Gastroesophageal sphincter (tissue), 4 donors: ENCODE data around the gene PHF5A. TPM values are rescaled to one million over a fixed set of nuclear protein-coding genes. Genes with fewer than 3 reads are reported as not detected.
A peak's percentile ranks its signal among the peaks of the same experiment; 100 is the strongest.

ENCODE experiments used
- ATAC-seq: fragments of 150-250 bp; one replicate; pipeline ENCODE4 v1.9.1; 2016; ENCODE audit warnings: mild to moderate bottlenecking, moderate library complexity
- H3K27ac ChIP-seq, 4 donors: fragments of 200-600 bp; sonication (generic) in 3 of 4; 1 replicate in 3 of 4; 2 replicates in 1 of 4; pipeline ENCODE4 v1.5.1; 2016 to 2019
- H3K27me3 ChIP-seq: fragments of 200-600 bp; sonication (generic); one replicate; pipeline ENCODE4 v1.5.1; 2019
- H3K36me3 ChIP-seq, 2 donors: fragments of 200-600 bp; sonication (generic); one replicate each; pipeline ENCODE4 v1.5.1; 2019; ENCODE audit warnings: control low read depth in 1 of 2
- H3K4me1 ChIP-seq, 3 donors: fragments of 200-600 bp; sonication (generic); 1 replicate in 2 of 3; 2 replicates in 1 of 3; pipeline ENCODE4 v1.5.1; 2016 to 2019; ENCODE audit warnings: control low read depth in 2 of 3
- H3K4me3 ChIP-seq, 2 donors: fragments of 200-600 bp; sonication (generic); one replicate each; pipeline ENCODE4 v1.5.1; 2019; ENCODE audit warnings: mild to moderate bottlenecking in 1 of 2, moderate library complexity in 1 of 2
- H3K9me3 ChIP-seq, 3 donors: fragments of 200-600 bp; sonication (generic); one replicate each; pipeline ENCODE4 v1.5.1; 2017 to 2019; ENCODE audit warnings: control low read depth in 2 of 3
- CTCF ChIP-seq, 4 experiments: fragments of 200-600 bp in 2 of 4; fragments of 450-650 bp in 2 of 4; sonication (generic) in 1 of 4; IDR thresholded peaks; one replicate each; pipeline ENCODE4 v1.5.1; 2017 to 2019; ENCODE audit warnings: antibody characterized with exemption in 4 of 4, mild to moderate bottlenecking in 2 of 4, moderate library complexity in 2 of 4
- EP300 ChIP-seq: sonication (generic); formaldehyde crosslinking; IDR thresholded peaks from one replicate; pipeline ENCODE4 v1.6.1; 2017; ENCODE audit warnings: antibody characterized with exemption, mild to moderate bottlenecking
- POLR2A ChIP-seq, 2 donors: fragments of 450-650 bp; IDR thresholded peaks; one replicate each; pipeline ENCODE4 v1.6.1; 2017; ENCODE audit warnings: antibody characterized with exemption in 2 of 2, mild to moderate bottlenecking in 2 of 2, moderate library complexity in 1 of 2
- POLR2AphosphoS5 ChIP-seq: sonication (generic); formaldehyde crosslinking; IDR thresholded peaks from one replicate; pipeline ENCODE4 v1.6.1; 2017; ENCODE audit warnings: antibody characterized with exemption
- WGBS, 2 donors: methylation state at CpG; one replicate each; pipeline ENCODE4 v1.1.5; 2018; ENCODE audit warnings: low coverage in 1 of 2; 5-methylcytosine and 5-hydroxymethylcytosine counted together
- total RNA-seq, 4 donors: library from RNA; depleted of rRNA; stranded (reverse); fragments of >200 nt; gene quantifications; one replicate each; pipeline ENCODE4 v1.1.0, GENCODE V29; 2016

The PHF5A gene
- 10 to 100 TPM; 26.7 to 44.5 (median 39.2) TPM for total RNA-seq

GRCh38 chr22:41468381-41469217 is at the start of gene PHF5A, which contains the start of gene ACO2:
Gene PHF5A, minus strand, starts transcription at chr22:41468692. Its CDS starts 39 bp downstream, at chr22:41468653.
Gene ACO2, plus strand, starts transcription at chr22:41469117. Its CDS starts 30 bp downstream, at chr22:41469147.
- peaks cover 0 to 52% of the 10 kb centered on the region in 2 donors for H3K36me3 ChIP-seq
- ATAC-seq, result peak; percentile 98
- H3K4me3 ChIP-seq, result peak within 1 kb of the TSS; percentile 66 to 90
- TF ChIP-seq CTCF (IDR thresholded peaks at IDR 0.05), result peak in 1 of 4 experiments; percentile 18
- TF ChIP-seq POLR2AphosphoS5, result peak; percentile 93
- TF ChIP-seq EP300, result no peak
- peak; percentile 52 to 58 for TF ChIP-seq POLR2A (IDR thresholded peaks at IDR 0.05)
- no peaks in the 10 kb centered on the region for H3K27me3 ChIP-seq
- peaks cover 2 to 65% (median 23%) of the 10 kb centered on the region in 3 donors for H3K4me1 ChIP-seq
- peak within 1 kb of the TSS; percentile 87 to 95 (median 92) for H3K27ac ChIP-seq
- no peaks in the 10 kb centered on the region for H3K9me3 ChIP-seq
- 0% methylated on average over 16 to 19 of the region's 51 CpGs for WGBS, 2 donors

GRCh38 chr22:41518048-41518347 is 49.5 kb upstream of the PHF5A start:
- TF ChIP-seq EP300, result no peak
- no peak for TF ChIP-seq POLR2A (IDR thresholded peaks at IDR 0.05)
- no peak for TF ChIP-seq POLR2AphosphoS5
- TF ChIP-seq CTCF (IDR thresholded peaks at IDR 0.05), result no peak
- ATAC-seq, result no peak
- Histone ChIP-seq H3K4me3 (no peak overlapping the region), H3K9me3 (no peaks in the 10 kb centered on the region), H3K36me3 (peaks cover 0 to 74% of the 10 kb centered on the region in 2 donors), H3K27ac (peak overlapping the region; percentile 7 to 83 (median 79)), H3K27me3 (no peaks in the 10 kb centered on the region), H3K4me1 (peaks cover 4 to 42% (median 14%) of the 10 kb centered on the region in 3 donors)
- WGBS, 2 donors, result 17 to 63% methylated on average over 4 to 5 of the region's 7 CpGs

GRCh38 chr22:41517172-41518047 is 48.9 kb upstream of the PHF5A start:
- peak; percentile 58 for TF ChIP-seq POLR2AphosphoS5
- TF ChIP-seq EP300, result no peak
- TF ChIP-seq CTCF (IDR thresholded peaks at IDR 0.05), result peak in 3 of 4 experiments; percentile 92 to 94 (median 93)
- TF ChIP-seq POLR2A (IDR thresholded peaks at IDR 0.05), result no peak
- peaks cover 4 to 42% (median 20%) of the 10 kb centered on the region in 3 donors for H3K4me1 ChIP-seq
- peak; percentile 68 for ATAC-seq
- WGBS, 2 donors, result 0% methylated on average over 3 of the region's 22 CpGs; no CpG with 5 or more reads in 1 of the 2 donors
- H3K36me3 ChIP-seq, result peaks cover 0 to 75% of the 10 kb centered on the region in 2 donors
- H3K27me3 ChIP-seq, result no peaks in the 10 kb centered on the region
- no peak overlapping the region for H3K4me3 ChIP-seq
- no peaks in the 10 kb centered on the region for H3K9me3 ChIP-seq
- peak overlapping the region; percentile 7 to 83 (median 79) for H3K27ac ChIP-seq

GRCh38 chr22:41516462-41516861 is 48.0 kb upstream of the PHF5A start:
- Histone ChIP-seq H3K27ac (peak overlapping the region in 3 of 4 donors; percentile 78 to 83 (median 80)), H3K36me3 (peaks cover 0 to 82% of the 10 kb centered on the region in 2 donors), H3K9me3 (no peaks in the 10 kb centered on the region), H3K4me3 (no peak overlapping the region), H3K4me1 (peaks cover 4 to 51% (median 23%) of the 10 kb centered on the region in 3 donors), H3K27me3 (no peaks in the 10 kb centered on the region)
- WGBS, 2 donors, result 76 to 79% methylated on average over 6 to 7 of the region's 8 CpGs
- TF ChIP-seq POLR2AphosphoS5, result no peak
- no peak for TF ChIP-seq CTCF (IDR thresholded peaks at IDR 0.05)
- TF ChIP-seq EP300, result no peak
- TF ChIP-seq POLR2A (IDR thresholded peaks at IDR 0.05), result no peak
- no peak for ATAC-seq
